ENCODE data around the gene PRKCI. TPM values are rescaled to one million over a fixed set of nuclear protein-coding genes. Genes with fewer than 3 reads are reported as not detected.

Gene PRKCI
- total and polyA plus RNA-seq, 2 of the 4 experiments (the other 2 are of a cell fraction) = 28.7 to 53.4 TPM

- Histone ChIP-seq H4K8ac (ENCODE audit: low read depth in 2 of 2, low read length in 2 of 2) (no peak overlapping the region), H2AFZ (replicated peaks; ENCODE audit: low read length, poor library complexity) (no peak overlapping the region), H3K4ac (ENCODE audit: low read depth, low read length) (no peak overlapping the region), H3K9ac (ENCODE audit: low read depth, low read length) (peak overlapping the region; percentile 99), H3K27me3 (ENCODE audit: control insufficient read depth, insufficient read depth, low read length) (no peaks in the 10 kb centered on the region), H3K23ac (ENCODE audit: low read depth, low read length) (peak overlapping the region; percentile 50; the same call in 1 of the 2 replicates), H4K5ac (ENCODE audit: low read depth, low read length) (no peak overlapping the region), H2BK20ac (ENCODE audit: low read depth, low read length) (no peak overlapping the region), H4K20me1 (ENCODE audit: insufficient read depth, low read length) (peaks cover 16% of the 10 kb centered on the region; the same call in 1 of the 2 replicates), H2AK9ac (replicated peaks; ENCODE audit: low read depth, low read length, poor library complexity) (no peak overlapping the region), H3K36me3 (ENCODE audit: control insufficient read depth, insufficient read depth, low read length) (peaks cover 23% of the 10 kb centered on the region), H3K4me3 (ENCODE audit: insufficient read depth, low read depth, low read length) (peak overlapping the region; percentile 92), H3K79me1 (ENCODE audit: low read depth in 1 of 2, low read length in 2 of 2) (peaks cover 14 to 23% of the 10 kb centered on the region in 2 experiments), H4K91ac (ENCODE audit: insufficient read depth, low read depth, low read length) (no peak overlapping the region), H3K56ac (ENCODE audit: extremely low read depth, insufficient read depth, low read length) (peak overlapping the region; percentile 95; the same call in 1 of the 2 replicates), H3K4me1 (ENCODE audit: control insufficient read depth, insufficient read depth, low read length) (peaks cover 2% of the 10 kb centered on the region; the same call in 1 of the 2 replicates), H3K4me2 (ENCODE audit: low read depth, low read length) (peak overlapping the region; percentile 95), H2AK5ac (ENCODE audit: low read depth, low read length) (no peak overlapping the region), H3K14ac (replicated peaks; ENCODE audit: low read depth, low read length) (0 out of 2 replicates have a peak overlapping the region, but pooled peaks have one; percentile 22), H2BK120ac (ENCODE audit: low read depth, low read length) (no peak overlapping the region), H3K18ac (ENCODE audit: low read depth, low read length) (no peak overlapping the region), H2BK5ac (ENCODE audit: low read depth, low read length, poor library complexity, severe bottlenecking) (no peak overlapping the region), H3K27ac (ENCODE audit: insufficient read depth, low read length) (peak overlapping the region; percentile 47; the same call in 1 of the 2 replicates), H2BK15ac (ENCODE audit: low read depth, low read length) (no peak overlapping the region), H3K9me3 (ENCODE audit: control insufficient read depth, insufficient read depth, low read length) (no peaks in the 10 kb centered on the region), H3K9me1 (ENCODE audit: insufficient read depth, low read length) (peaks cover 2% of the 10 kb centered on the region; the same call in 1 of the 2 replicates)
- no peak for ATAC-seq (ENCODE audit: low read depth)
- no peak for DNase-seq
- dilution Hi-C loops (cut with HindIII; ENCODE audit: low sequenced_read_pairs, unreplicated experiment) (no loop called here), intact Hi-C loops (cut with micrococcal nuclease) (no loop called here), in situ Hi-C loops (cut with MboI; ENCODE audit: low sequenced_read_pairs) (no loop called here)
- no CpG with 5 or more reads among the region's 1 CpG for WGBS, 2 experiments (ENCODE audit: extremely low coverage in 2 of 2, insufficient read length in 1 of 2)
- ChIA-PET CTCF (interaction anchor here (0.6 kb wide), 1 partner anchor 659 kb away, joined by 3 read pairs; no protein-coding TSS in a partner anchor), POLR2A (ENCODE audit: unreplicated experiment) (no interaction called here)
- BruUV-seq (replicated peaks) = no TSS peak
- TF ChIP-seq MXI1 (IDR thresholded peaks at IDR 0.05; ENCODE audit: borderline replicate concordance, low read depth, low read length) (no peak), USF2 (IDR thresholded peaks at IDR 0.05; ENCODE audit: low read depth, low read length) (no peak), MAFK (IDR thresholded peaks at IDR 0.05; ENCODE audit: low read depth, low read length) (no peak), BHLHE40 (IDR thresholded peaks at IDR 0.05; ENCODE audit: low read depth, low read length) (no peak), POLR2A (IDR thresholded peaks at IDR 0.05; ENCODE audit: low read depth, low read length) (no peak), RFX5 (IDR thresholded peaks at IDR 0.05; ENCODE audit: low read depth, low read length) (no peak), RCOR1 (IDR thresholded peaks at IDR 0.05; ENCODE audit: insufficient replicate concordance, low read length) (no peak), CHD1 (IDR thresholded peaks at IDR 0.05; ENCODE audit: low read depth, low read length) (no peak), NFE2L2 (IDR thresholded peaks at IDR 0.05; ENCODE audit: low read depth, low read length) (no peak), SMC3 (IDR thresholded peaks at IDR 0.05; ENCODE audit: low read depth, low read length) (no peak), CEBPB (IDR thresholded peaks at IDR 0.05; ENCODE audit: low read depth, low read length) (no peak), FOS (IDR thresholded peaks at IDR 0.05; ENCODE audit: low read depth, low read length) (no peak), MAZ (IDR thresholded peaks at IDR 0.05; ENCODE audit: borderline replicate concordance, low read depth, low read length) (no peak), RAD21 (IDR thresholded peaks at IDR 0.05; ENCODE audit: low read length) (no peak)
Observed at GRCh38 chr3:170179432-170179831, 42.8 kb upstream of the PRKCI start.
